ENCODE results near the gene SAMD4B. TPM values are rescaled to one million over a fixed set of nuclear protein-coding genes. Genes with fewer than 3 reads are reported as not detected.

SAMD4B gene
- total RNA-seq, 2 experiments from 2014 or later, result 59.4 to 60.0 TPM

GRCh38 chr19:39432677-39433025 lies 90.4 kb downstream of the SAMD4B start:
- Histone ChIP-seq H4K20me1 (ENCODE audit: insufficient read depth, low read length) (peaks cover 17% of the 10 kb centered on the region), H3K36me3 (ENCODE audit: insufficient read depth, low read length) (peaks cover 54% of the 10 kb centered on the region), H3K9me3 (ENCODE audit: low read length) (no peaks in the 10 kb centered on the region), H3K27ac (ENCODE audit: low read depth, low read length, poor library complexity, severe bottlenecking) (no peak overlapping the region), H3K4me2 (ENCODE audit: low read length) (0 out of 2 replicates have a peak overlapping the region, but pooled peaks have one; percentile 93), H3K4me1 (ENCODE audit: insufficient read depth, low read length, poor library complexity, severe bottlenecking) (peaks cover 26% of the 10 kb centered on the region), H2AFZ (ENCODE audit: low read length) (no peak overlapping the region), H3K79me2 (ENCODE audit: insufficient read depth, low read depth, low read length) (peaks cover 36% of the 10 kb centered on the region), H3K9me2 (ENCODE audit: insufficient read depth, low read length) (no peaks in the 10 kb centered on the region), H3K4me3 (ENCODE audit: low read depth, low read length, poor library complexity, severe bottlenecking) (no peak overlapping the region)
- DNase-seq (ENCODE audit: low spot score), result no peak
- intact Hi-C loops (cut with micrococcal nuclease; ENCODE audit: unreplicated experiment), result no loop called here
- BruUV-seq (replicated peaks), result no TSS peak
- no peak for TF ChIP-seq EZH2phosphoT487 (IDR thresholded peaks at IDR 0.05; ENCODE audit: borderline replicate concordance, low read depth, low read length)
- TF ChIP-seq, protein P1, sequence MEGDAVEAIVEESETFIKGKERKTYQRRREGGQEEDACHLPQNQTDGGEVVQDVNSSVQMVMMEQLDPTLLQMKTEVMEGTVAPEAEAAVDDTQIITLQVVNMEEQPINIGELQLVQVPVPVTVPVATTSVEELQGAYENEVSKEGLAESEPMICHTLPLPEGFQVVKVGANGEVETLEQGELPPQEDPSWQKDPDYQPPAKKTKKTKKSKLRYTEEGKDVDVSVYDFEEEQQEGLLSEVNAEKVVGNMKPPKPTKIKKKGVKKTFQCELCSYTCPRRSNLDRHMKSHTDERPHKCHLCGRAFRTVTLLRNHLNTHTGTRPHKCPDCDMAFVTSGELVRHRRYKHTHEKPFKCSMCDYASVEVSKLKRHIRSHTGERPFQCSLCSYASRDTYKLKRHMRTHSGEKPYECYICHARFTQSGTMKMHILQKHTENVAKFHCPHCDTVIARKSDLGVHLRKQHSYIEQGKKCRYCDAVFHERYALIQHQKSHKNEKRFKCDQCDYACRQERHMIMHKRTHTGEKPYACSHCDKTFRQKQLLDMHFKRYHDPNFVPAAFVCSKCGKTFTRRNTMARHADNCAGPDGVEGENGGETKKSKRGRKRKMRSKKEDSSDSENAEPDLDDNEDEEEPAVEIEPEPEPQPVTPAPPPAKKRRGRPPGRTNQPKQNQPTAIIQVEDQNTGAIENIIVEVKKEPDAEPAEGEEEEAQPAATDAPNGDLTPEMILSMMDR (conservative IDR thresholded peaks at IDR 0.05; ENCODE audit: low read length), result no peak
- ChIA-PET CTCF (ENCODE audit: unreplicated experiment) (no interaction called here), POLR2A (interaction anchor here (0.6 kb wide), 1 partner anchor 15 kb away, joined by 3 read pairs; no protein-coding TSS in a partner anchor)

DNA sequence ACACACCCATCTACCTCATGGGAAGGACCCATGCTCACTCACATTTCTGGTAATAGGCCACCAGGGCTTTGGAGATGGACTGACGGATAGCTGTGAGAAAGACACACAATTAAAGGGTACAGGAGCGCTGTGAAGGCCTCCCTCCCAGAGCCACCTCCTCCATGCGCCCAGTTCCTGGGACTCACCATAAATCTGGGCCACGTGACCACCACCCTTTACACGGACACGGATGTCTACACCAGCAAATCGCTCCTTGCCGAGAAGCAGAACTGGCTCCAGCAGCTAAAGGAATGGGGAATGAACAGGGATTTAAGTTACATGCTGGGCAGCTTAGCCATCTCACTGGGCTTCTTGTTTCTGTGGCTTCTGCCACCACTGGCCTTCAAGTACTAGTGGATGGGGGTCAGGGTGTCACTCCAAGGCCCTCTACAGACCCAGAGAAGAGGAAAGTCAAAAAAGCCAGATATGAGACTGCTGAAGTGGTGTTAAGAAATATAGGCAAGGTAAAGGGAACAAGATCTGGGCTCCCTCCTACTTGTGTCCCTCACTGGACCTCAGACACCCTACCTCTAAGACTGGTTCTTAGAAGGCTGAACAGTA lies 91.4 kb downstream of the SAMD4B start:
- Histone ChIP-seq H3K4me1 (ENCODE audit: insufficient read depth, low read length, poor library complexity, severe bottlenecking) (peaks cover 35% of the 10 kb centered on the region), H3K4me3 (ENCODE audit: low read depth, low read length, poor library complexity, severe bottlenecking) (peak overlapping the region; percentile 97), H3K27ac (ENCODE audit: low read depth, low read length, poor library complexity, severe bottlenecking) (peak overlapping the region; percentile 78), H3K9me2 (ENCODE audit: insufficient read depth, low read length) (no peaks in the 10 kb centered on the region), H3K9me3 (ENCODE audit: low read length) (no peaks in the 10 kb centered on the region), H3K4me2 (ENCODE audit: low read length) (peak overlapping the region; percentile 93), H2AFZ (ENCODE audit: low read length) (no peak overlapping the region), H4K20me1 (ENCODE audit: insufficient read depth, low read length) (peaks cover 17% of the 10 kb centered on the region), H3K79me2 (ENCODE audit: insufficient read depth, low read depth, low read length) (peaks cover 36% of the 10 kb centered on the region), H3K36me3 (ENCODE audit: insufficient read depth, low read length) (peaks cover 54% of the 10 kb centered on the region)
- no TSS peak for BruUV-seq (replicated peaks)
- intact Hi-C loops (cut with micrococcal nuclease; ENCODE audit: unreplicated experiment), result no loop called here
- no peak for TF ChIP-seq EZH2phosphoT487 (IDR thresholded peaks at IDR 0.05; ENCODE audit: borderline replicate concordance, low read depth, low read length)
- TF ChIP-seq, protein P1 (conservative IDR thresholded peaks at IDR 0.05; ENCODE audit: low read length), result no peak
- DNase-seq (ENCODE audit: low spot score), result no peak
- POLR2A ChIA-PET, result interaction anchor here (0.6 kb wide), 1 partner anchor 91 kb away, joined by 3 read pairs; the partner anchor contains the start of gene SAMD4B
- CTCF ChIA-PET (ENCODE audit: unreplicated experiment), result interaction anchor here (0.5 kb wide), 1 partner anchor 503 kb away, joined by 3 read pairs; the partner anchor contains the start of genes MRPS12 and SARS2
